ENCODE measurements around the gene CCNJL. TPM values are rescaled to one million over a fixed set of nuclear protein-coding genes. Genes with fewer than 3 reads are reported as not detected.

Gene CCNJL
- polyA plus RNA-seq, 1 donor (not counting 4 experiments of a cell fraction or from before 2014, with no cell fraction given), result 1.6 TPM

DNA sequence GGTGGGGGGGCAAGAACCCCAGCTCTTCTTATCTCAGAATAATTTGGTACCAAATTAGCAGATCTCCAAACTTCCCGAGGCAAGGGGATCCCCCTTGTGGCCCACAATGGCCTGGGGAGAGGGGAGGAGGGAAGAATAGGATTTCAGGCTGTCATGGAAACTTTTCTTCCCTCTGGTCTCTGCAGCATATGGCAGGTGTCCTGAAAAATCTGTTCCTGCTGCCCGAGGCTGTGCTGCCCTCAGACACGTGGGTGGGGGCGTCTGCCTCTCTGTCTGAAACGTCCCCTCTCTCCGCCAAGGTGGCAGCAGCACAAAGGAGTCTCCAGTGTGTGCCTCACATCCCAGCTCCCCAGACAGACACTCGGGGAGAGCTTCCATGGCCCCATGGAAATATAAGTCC is 34.0 kb downstream of the CCNJL start:
- no peak overlapping the region for H2AFZ ChIP-seq (ENCODE audit: control insufficient read depth, low read length)
- H4K20me1 ChIP-seq (ENCODE audit: control insufficient read depth, extremely low read depth, insufficient read depth, low read length), result no peaks in the 10 kb centered on the region
- H3K27ac ChIP-seq (ENCODE audit: control insufficient read depth, insufficient read depth, low read length), result no peak overlapping the region
- no peaks in the 10 kb centered on the region for H3K36me3 ChIP-seq (ENCODE audit: control insufficient read depth in 2 of 2, extremely low read depth in 1 of 2, insufficient read depth in 2 of 2, low read length in 2 of 2)
- H3K79me2 ChIP-seq (ENCODE audit: control insufficient read depth, insufficient read depth, low read length), result no peaks in the 10 kb centered on the region
- no peaks in the 10 kb centered on the region for H3K4me1 ChIP-seq (ENCODE audit: control insufficient read depth, extremely low read depth, insufficient read depth, low read length)
- FAIRE-seq, result no peak
- no peak for DNase-seq (ENCODE audit: low read depth, low spot score)
- no peaks in the 10 kb centered on the region for H3K9me1 ChIP-seq (ENCODE audit: control insufficient read depth, extremely low read depth, insufficient read depth, low read length)
- dilution Hi-C loops (cut with MboI; ENCODE audit: extremely low pct_ligation_motif_present, low sequenced_read_pairs), result no loop called here
- H3K4me3 ChIP-seq (ENCODE audit: control insufficient read depth in 2 of 3, extremely low read depth in 1 of 3, insufficient read depth in 2 of 3, low read depth in 1 of 3, low read length in 3 of 3), result no peak overlapping the region
- TF ChIP-seq, protein P1, sequence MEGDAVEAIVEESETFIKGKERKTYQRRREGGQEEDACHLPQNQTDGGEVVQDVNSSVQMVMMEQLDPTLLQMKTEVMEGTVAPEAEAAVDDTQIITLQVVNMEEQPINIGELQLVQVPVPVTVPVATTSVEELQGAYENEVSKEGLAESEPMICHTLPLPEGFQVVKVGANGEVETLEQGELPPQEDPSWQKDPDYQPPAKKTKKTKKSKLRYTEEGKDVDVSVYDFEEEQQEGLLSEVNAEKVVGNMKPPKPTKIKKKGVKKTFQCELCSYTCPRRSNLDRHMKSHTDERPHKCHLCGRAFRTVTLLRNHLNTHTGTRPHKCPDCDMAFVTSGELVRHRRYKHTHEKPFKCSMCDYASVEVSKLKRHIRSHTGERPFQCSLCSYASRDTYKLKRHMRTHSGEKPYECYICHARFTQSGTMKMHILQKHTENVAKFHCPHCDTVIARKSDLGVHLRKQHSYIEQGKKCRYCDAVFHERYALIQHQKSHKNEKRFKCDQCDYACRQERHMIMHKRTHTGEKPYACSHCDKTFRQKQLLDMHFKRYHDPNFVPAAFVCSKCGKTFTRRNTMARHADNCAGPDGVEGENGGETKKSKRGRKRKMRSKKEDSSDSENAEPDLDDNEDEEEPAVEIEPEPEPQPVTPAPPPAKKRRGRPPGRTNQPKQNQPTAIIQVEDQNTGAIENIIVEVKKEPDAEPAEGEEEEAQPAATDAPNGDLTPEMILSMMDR (optimal IDR thresholded peaks at IDR 0.05 in 1 of 3, IDR thresholded peaks at IDR 0.05 in 1 of 3, conservative IDR thresholded peaks at IDR 0.05 in 1 of 3; ENCODE audit: extremely low read depth in 1 of 3, insufficient read depth in 2 of 3, low read length in 3 of 3), result no peak
- no peak for TF ChIP-seq EZH2 (IDR thresholded peaks at IDR 0.05; ENCODE audit: low read length)
- H3K27me3 ChIP-seq (ENCODE audit: control insufficient read depth, extremely low read depth, insufficient read depth, low read length), result no peaks in the 10 kb centered on the region
- H3K9ac ChIP-seq (ENCODE audit: control insufficient read depth, extremely low read depth, insufficient read depth, low read length), result no peak overlapping the region
- H3K9me3 ChIP-seq (ENCODE audit: control insufficient read depth, low read depth, low read length), result no peaks in the 10 kb centered on the region
- H3K4me2 ChIP-seq (ENCODE audit: control insufficient read depth, extremely low read depth, insufficient read depth, low read depth, low read length), result no peak overlapping the region

- TF ChIP-seq, protein P1 (optimal IDR thresholded peaks at IDR 0.05 in 1 of 3, IDR thresholded peaks at IDR 0.05 in 1 of 3, conservative IDR thresholded peaks at IDR 0.05 in 1 of 3; ENCODE audit: extremely low read depth in 1 of 3, insufficient read depth in 2 of 3, low read length in 3 of 3), result no peak
- TF ChIP-seq EZH2 (IDR thresholded peaks at IDR 0.05; ENCODE audit: low read length), result no peak
- H3K4me3 ChIP-seq (ENCODE audit: control insufficient read depth in 2 of 3, extremely low read depth in 1 of 3, insufficient read depth in 2 of 3, low read depth in 1 of 3, low read length in 3 of 3), result no peak overlapping the region
- H4K20me1 ChIP-seq (ENCODE audit: control insufficient read depth, extremely low read depth, insufficient read depth, low read length), result no peaks in the 10 kb centered on the region
- peaks cover 2% of the 10 kb centered on the region for H3K9me1 ChIP-seq (ENCODE audit: control insufficient read depth, extremely low read depth, insufficient read depth, low read length)
- no peak overlapping the region for H3K4me2 ChIP-seq (ENCODE audit: control insufficient read depth, extremely low read depth, insufficient read depth, low read depth, low read length)
- dilution Hi-C loops (cut with MboI; ENCODE audit: extremely low pct_ligation_motif_present, low sequenced_read_pairs), result no loop called here
- no peaks in the 10 kb centered on the region for H3K36me3 ChIP-seq (ENCODE audit: control insufficient read depth in 2 of 2, extremely low read depth in 1 of 2, insufficient read depth in 2 of 2, low read length in 2 of 2)
- DNase-seq (ENCODE audit: low read depth, low spot score), result no peak
- H3K27me3 ChIP-seq (ENCODE audit: control insufficient read depth, extremely low read depth, insufficient read depth, low read length), result no peaks in the 10 kb centered on the region
- no peak overlapping the region for H2AFZ ChIP-seq (ENCODE audit: control insufficient read depth, low read length)
- H3K9ac ChIP-seq (ENCODE audit: control insufficient read depth, extremely low read depth, insufficient read depth, low read length), result no peak overlapping the region
- FAIRE-seq, result no peak
- H3K4me1 ChIP-seq (ENCODE audit: control insufficient read depth, extremely low read depth, insufficient read depth, low read length), result peaks cover 14% of the 10 kb centered on the region
- no peaks in the 10 kb centered on the region for H3K79me2 ChIP-seq (ENCODE audit: control insufficient read depth, insufficient read depth, low read length)
- no peaks in the 10 kb centered on the region for H3K9me3 ChIP-seq (ENCODE audit: control insufficient read depth, low read depth, low read length)
- H3K27ac ChIP-seq (ENCODE audit: control insufficient read depth, insufficient read depth, low read length), result no peak overlapping the region
Observed at GRCh38 chr5:160274483-160274931, 37.9 kb downstream of the CCNJL start.

Data from keratinocyte (primary cell).